HTR-8/SVneo (cell line): ENCODE results near the gene FAM98C.

Experiments used
- DNase-seq: peaks from one replicate; pipeline ENCODE4 v3.0.0; 2011; ENCODE audit warnings: low spot score, mixed read lengths; ENCODE audit not compliant: insufficient read length
- FAIRE-seq: peaks from 2 replicates; lab custom pipeline; 2011; peaks lifted over from hg19 to GRCh38; lab: Jason Lieb, UNC

Gene FAM98C

GRCh38 chr19:38449518-38449917, 46.6 kb downstream of the FAM98C start:
- no peak for DNase-seq
- FAIRE-seq: no peak

- DNase-seq: no peak
- no peak for FAIRE-seq
Measured at GRCh38 chr19:38451036-38451435, 48.1 kb downstream of the FAM98C start.

- DNase-seq (no peak), FAIRE-seq (no peak)
Measured at GRCh38 chr19:38451629-38452028, 48.7 kb downstream of the FAM98C start.

GRCh38 chr19:38452430-38453366, 49.8 kb downstream of the FAM98C start:
- no peak for FAIRE-seq
- DNase-seq: no peak

GRCh38 chr19:38453596-38453995, 50.7 kb downstream of the FAM98C start:
- no peak for DNase-seq
- no peak for FAIRE-seq

- no peak for FAIRE-seq
- DNase-seq: peak; percentile 35
Measured at GRCh38 chr19:38455031-38455430, 52.1 kb downstream of the FAM98C start.

- FAIRE-seq (no peak), DNase-seq (no peak)
Measured at GRCh38 chr19:38457202-38457601, 54.3 kb downstream of the FAM98C start.

- DNase-seq: no peak
- FAIRE-seq: no peak
Measured at GRCh38 chr19:38457690-38458405, 55.0 kb downstream of the FAM98C start.
